NCI-H2196 (cell line): ENCODE results near the gene APC2.
A peak's percentile ranks its signal among the peaks of the same experiment; 100 is the strongest.
"Not testable (repeated sequence)": the region's sequence is repeated elsewhere in the genome, so short reads cannot be mapped to it uniquely, and the experiment has no call there.

ENCODE experiments used
- DNase-seq: peaks from one replicate; lab custom pipeline; 2025; ENCODE audit not compliant: unreplicated experiment; lab: John Stamatoyannopoulos, UW

Gene APC2

GRCh38 chr19:1509602-1510441 is 59.9 kb downstream of the APC2 start:
- DNase-seq = no peak

- DNase-seq = no peak
These were observed 60.5 kb downstream of the APC2 start for GRCh38 chr19:1510442-1510806.

GRCh38 chr19:1510807-1511206 is 60.9 kb downstream of the APC2 start:
- no peak for DNase-seq

- no peak for DNase-seq
These were observed 61.7 kb downstream of the APC2 start for GRCh38 chr19:1511318-1512317.

- peak; percentile 74 for DNase-seq
These were observed 63.0 kb downstream of the APC2 start, which contains the start of gene ADAMTSL5 for GRCh38 chr19:1512671-1513498. Gene ADAMTSL5 (minus strand): TSS chr19:1513019. CDS start chr19:1510943, 2,076 bp downstream.

- peak; percentile 63 for DNase-seq
These were observed 63.8 kb downstream of the APC2 start for GRCh38 chr19:1513499-1514294.

GRCh38 chr19:1514295-1514661 is 64.4 kb downstream of the APC2 start:
- no peak for DNase-seq

- no peak for DNase-seq
These were observed 65.2 kb downstream of the APC2 start for GRCh38 chr19:1514986-1515721.

GRCh38 chr19:1516395-1516753 is 66.5 kb downstream of the APC2 start:
- no peak for DNase-seq

- DNase-seq = no peak
These were observed 68.5 kb downstream of the APC2 start for GRCh38 chr19:1518471-1518870.

GRCh38 chr19:1519802-1520201 is 69.9 kb downstream of the APC2 start:
- not testable (repeated sequence) for DNase-seq

- no peak for DNase-seq
These were observed 70.4 kb downstream of the APC2 start for GRCh38 chr19:1520203-1520780.

GRCh38 chr19:1521636-1522035 is 71.7 kb downstream of the APC2 start:
- no peak for DNase-seq

GRCh38 chr19:1522061-1522460 is 72.1 kb downstream of the APC2 start:
- no peak for DNase-seq

- no peak for DNase-seq
These were observed 72.9 kb downstream of the APC2 start for GRCh38 chr19:1522838-1523237.
